ENCODE measurements around the gene CHTF18.
"Not testable (repeated sequence)": the region's sequence is repeated elsewhere in the genome, so short reads cannot be mapped to it uniquely, and the experiment has no call there.

The CHTF18 gene

DNA sequence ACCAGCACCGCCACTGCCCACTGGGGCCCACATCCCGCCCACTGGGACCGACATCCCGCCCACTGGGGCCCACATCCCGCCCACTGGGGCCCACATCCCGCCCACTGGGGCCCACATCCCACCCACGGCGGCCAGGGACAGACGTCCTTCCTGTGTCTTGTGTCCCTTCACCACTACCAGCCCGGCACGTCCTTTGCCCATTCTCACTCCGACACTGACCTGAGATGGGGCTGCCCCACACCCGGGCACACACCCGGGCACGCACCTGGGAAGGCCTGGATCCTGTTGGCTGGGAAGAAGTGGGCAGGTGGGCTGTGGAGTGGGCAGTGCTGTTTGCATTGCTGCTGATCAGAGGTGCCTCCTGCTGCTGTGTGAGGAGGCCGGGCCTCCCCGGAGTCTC is 40.5 kb downstream of the CHTF18 start:
- no peaks in the 10 kb centered on the region for H3K4me1 ChIP-seq (ENCODE audit: control insufficient read depth, insufficient read depth, low read length)
- H3K9me3 ChIP-seq (ENCODE audit: control insufficient read depth, low read length) = no peaks in the 10 kb centered on the region
- no peak overlapping the region for H3K4me3 ChIP-seq (ENCODE audit: insufficient read depth, low read depth, low read length)
- H3K27ac ChIP-seq (ENCODE audit: insufficient read depth, low read depth, low read length, poor library complexity, severe bottlenecking) = no peak overlapping the region
- 93 to 95% methylated on average over 17 of the region's 17 CpGs for WGBS, 2 experiments
- H3K27me3 ChIP-seq (ENCODE audit: control insufficient read depth, insufficient read depth, low read length, poor library complexity, severe bottlenecking) = peaks cover 23% of the 10 kb centered on the region
- no peaks in the 10 kb centered on the region for H3K36me3 ChIP-seq (ENCODE audit: control insufficient read depth, insufficient read depth, low read length)

DNA sequence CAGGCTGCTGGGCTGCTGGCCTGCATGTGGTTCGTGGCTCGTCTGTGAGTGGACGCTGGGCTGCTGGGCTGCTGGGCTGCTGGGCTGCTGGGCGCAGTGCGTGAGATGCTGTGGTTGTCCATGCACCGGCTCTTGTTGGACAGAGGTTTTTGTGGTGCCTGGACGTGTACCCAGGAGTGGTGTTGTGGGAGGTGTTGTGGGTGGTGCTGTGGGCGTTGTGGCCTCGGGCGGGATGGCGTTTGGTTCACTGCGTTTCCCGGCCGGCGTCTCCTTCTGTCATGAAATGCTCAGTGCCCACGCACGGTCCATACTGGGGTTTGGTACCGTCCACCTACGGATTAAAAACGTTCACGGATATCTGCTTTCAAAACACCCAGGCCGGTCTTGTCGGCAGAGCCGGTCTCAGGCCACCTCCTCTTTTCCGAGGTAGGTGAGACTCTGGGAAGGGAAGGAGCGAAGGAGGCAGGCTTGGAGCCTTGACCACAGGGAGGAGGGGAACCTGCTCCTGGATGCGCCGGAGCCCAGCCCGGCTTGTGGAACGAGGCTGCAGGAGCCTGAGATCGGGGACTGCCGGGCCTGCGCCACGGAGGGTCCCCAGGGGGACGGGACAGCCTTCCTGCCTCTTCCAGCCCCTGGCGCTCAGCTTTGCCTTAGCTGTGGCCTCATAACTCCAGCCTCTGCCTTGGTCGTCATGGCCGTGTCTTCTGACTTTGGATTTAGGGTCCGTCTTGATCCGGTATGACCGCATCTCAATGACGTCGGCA is 41.9 kb downstream of the CHTF18 start:
- H3K9me3 ChIP-seq (ENCODE audit: control insufficient read depth, low read length) = no peaks in the 10 kb centered on the region
- peaks cover 11% of the 10 kb centered on the region for H3K27me3 ChIP-seq (ENCODE audit: control insufficient read depth, insufficient read depth, low read length, poor library complexity, severe bottlenecking)
- 95% methylated on average over 43 of the region's 43 CpGs for WGBS, 2 experiments
- no peak overlapping the region for H3K4me3 ChIP-seq (ENCODE audit: insufficient read depth, low read depth, low read length)
- H3K4me1 ChIP-seq (ENCODE audit: control insufficient read depth, insufficient read depth, low read length) = no peaks in the 10 kb centered on the region
- H3K36me3 ChIP-seq (ENCODE audit: control insufficient read depth, insufficient read depth, low read length) = no peaks in the 10 kb centered on the region
- no peak overlapping the region for H3K27ac ChIP-seq (ENCODE audit: insufficient read depth, low read depth, low read length, poor library complexity, severe bottlenecking)

DNA sequence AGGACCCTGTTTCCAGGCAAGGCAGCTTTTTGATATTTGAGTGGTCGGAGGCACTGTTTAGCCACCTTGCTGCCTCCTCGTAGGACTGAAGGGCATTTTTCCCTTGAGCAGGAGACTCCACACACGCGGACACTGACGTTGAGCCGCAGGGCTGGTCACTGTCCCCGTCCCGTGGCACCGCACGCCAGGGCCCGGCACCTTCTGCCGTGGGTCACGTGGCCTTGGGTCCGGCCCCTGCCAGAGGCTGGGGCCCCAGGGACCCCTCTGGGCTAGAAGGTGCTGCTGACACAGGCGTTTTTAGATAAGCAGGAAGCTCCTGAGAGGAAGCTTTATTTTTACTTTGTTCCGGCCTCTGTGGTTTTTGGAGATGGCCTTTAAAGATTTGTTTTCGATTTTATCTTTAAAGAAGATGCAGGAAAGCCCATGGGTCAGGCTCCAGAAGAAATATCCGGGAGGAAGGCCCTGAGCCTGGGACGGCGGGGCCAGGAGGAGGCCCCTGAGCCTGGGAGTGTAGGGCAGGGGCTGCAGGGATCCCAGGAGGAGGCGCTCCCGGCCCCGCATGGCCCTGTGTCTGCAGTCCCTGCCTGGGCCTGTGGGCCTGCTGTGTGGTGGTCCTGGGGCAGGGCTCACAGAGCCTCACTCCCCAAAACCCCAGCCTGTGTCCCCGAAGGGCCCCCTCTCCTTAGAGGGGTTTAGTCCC is 42.6 kb downstream of the CHTF18 start:
- 92 to 93% methylated on average over 24 of the region's 24 CpGs for WGBS, 2 experiments
- no peaks in the 10 kb centered on the region for H3K36me3 ChIP-seq (ENCODE audit: control insufficient read depth, insufficient read depth, low read length)

DNA sequence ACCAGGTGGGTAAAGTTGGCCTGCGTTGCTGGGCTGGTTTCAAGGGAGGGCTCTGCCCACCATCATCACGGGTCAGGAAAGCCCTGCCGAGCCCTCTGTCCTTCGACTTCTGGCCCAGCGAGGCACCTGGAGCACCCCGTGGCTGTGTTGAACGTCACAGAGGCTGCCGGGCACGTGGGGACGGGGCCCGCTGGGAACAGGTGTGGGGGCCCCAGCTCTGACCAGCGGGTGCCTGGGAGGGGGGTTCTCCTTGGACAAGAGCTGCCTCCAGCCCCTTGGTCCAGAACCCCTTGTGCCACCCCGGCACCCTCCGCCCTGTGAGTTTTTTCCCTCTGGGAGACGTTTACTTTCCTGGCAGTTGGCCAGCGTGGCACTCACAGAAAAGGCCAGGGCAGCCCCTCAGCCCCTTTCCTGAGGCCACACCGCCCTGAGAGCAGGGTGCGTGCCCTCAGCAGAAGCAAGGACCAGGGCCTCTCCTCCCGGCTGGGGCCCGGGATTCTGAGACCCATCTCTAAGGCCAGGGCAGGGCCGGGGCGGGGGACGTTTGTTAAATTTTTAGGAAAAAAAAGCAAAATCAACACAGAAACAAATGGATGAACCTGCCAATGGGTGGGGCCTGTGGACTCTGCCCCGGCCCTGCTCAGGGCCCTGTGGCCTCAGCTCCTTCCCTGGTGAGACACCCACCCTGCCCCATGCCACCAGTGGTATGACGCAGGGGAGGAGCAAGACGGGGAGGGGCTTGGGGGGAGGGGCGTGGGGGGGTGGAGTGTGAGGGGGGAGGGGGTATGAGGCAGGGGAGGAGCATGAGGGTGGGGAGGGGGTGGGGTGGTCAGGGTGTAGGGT is 43.4 kb downstream of the CHTF18 start:
- no peak overlapping the region for H3K4me3 ChIP-seq (ENCODE audit: insufficient read depth, low read depth, low read length)
- H3K27ac ChIP-seq (ENCODE audit: insufficient read depth, low read depth, low read length, poor library complexity, severe bottlenecking) = no peak overlapping the region
- WGBS, 2 experiments = 93% methylated on average over 24 of the region's 27 CpGs
- peaks cover 5% of the 10 kb centered on the region for H3K27me3 ChIP-seq (ENCODE audit: control insufficient read depth, insufficient read depth, low read length, poor library complexity, severe bottlenecking)
- no peaks in the 10 kb centered on the region for H3K36me3 ChIP-seq (ENCODE audit: control insufficient read depth, insufficient read depth, low read length)
- H3K9me3 ChIP-seq (ENCODE audit: control insufficient read depth, low read length) = no peaks in the 10 kb centered on the region
- no peaks in the 10 kb centered on the region for H3K4me1 ChIP-seq (ENCODE audit: control insufficient read depth, insufficient read depth, low read length)

More for the DNA sequence above, 42.6 kb downstream of the CHTF18 start:
- no peak overlapping the region for H3K27ac ChIP-seq (ENCODE audit: insufficient read depth, low read depth, low read length, poor library complexity, severe bottlenecking)
- H3K27me3 ChIP-seq (ENCODE audit: control insufficient read depth, insufficient read depth, low read length, poor library complexity, severe bottlenecking) = peaks cover 5% of the 10 kb centered on the region
- H3K4me3 ChIP-seq (ENCODE audit: insufficient read depth, low read depth, low read length) = no peak overlapping the region
- H3K4me1 ChIP-seq (ENCODE audit: control insufficient read depth, insufficient read depth, low read length) = no peaks in the 10 kb centered on the region
- H3K9me3 ChIP-seq (ENCODE audit: control insufficient read depth, low read length) = no peaks in the 10 kb centered on the region

DNA sequence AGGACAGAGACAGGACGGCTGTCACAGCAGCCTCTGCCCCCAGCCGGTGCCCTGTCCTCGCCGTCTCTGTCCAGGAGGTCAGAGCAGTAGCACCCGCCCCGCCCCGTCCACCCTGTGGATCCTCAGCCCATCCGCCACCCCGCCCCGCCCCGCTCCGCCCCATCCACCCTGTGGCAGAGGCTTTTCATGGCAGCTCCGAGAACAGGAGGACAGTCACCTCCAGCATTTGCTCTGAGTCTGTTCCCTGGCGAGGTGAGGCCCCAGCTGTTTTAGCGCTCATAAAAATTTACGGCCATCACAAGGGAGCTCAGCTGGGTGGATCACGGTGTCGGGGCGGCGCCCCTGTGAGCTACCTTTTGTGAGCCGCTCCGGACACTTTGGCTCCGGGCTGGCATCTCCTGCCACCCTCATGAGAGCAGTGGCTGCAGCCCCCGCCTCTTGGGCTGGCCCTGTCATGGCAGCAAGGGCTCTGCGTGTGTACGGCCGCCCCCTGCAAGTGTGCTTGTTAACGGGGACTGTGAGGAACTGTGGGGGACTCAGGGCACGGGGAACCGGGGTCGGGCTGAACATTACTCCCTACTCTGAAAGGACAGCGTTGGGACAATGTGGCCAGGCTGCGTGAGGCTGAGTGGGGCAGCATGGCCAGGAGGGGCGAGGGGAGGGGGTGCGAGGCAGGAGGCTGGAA is 44.4 kb downstream of the CHTF18 start:
- Histone ChIP-seq H3K4me1 (ENCODE audit: control insufficient read depth, insufficient read depth, low read length) (no peaks in the 10 kb centered on the region), H3K27me3 (ENCODE audit: control insufficient read depth, insufficient read depth, low read length, poor library complexity, severe bottlenecking) (no peaks in the 10 kb centered on the region), H3K36me3 (ENCODE audit: control insufficient read depth, insufficient read depth, low read length) (no peaks in the 10 kb centered on the region), H3K27ac (ENCODE audit: insufficient read depth, low read depth, low read length, poor library complexity, severe bottlenecking) (no peak overlapping the region), H3K9me3 (ENCODE audit: control insufficient read depth, low read length) (no peaks in the 10 kb centered on the region), H3K4me3 (ENCODE audit: insufficient read depth, low read depth, low read length) (no peak overlapping the region)
- WGBS, 2 experiments = 90 to 91% methylated on average over 33 to 35 of the region's 35 CpGs

DNA sequence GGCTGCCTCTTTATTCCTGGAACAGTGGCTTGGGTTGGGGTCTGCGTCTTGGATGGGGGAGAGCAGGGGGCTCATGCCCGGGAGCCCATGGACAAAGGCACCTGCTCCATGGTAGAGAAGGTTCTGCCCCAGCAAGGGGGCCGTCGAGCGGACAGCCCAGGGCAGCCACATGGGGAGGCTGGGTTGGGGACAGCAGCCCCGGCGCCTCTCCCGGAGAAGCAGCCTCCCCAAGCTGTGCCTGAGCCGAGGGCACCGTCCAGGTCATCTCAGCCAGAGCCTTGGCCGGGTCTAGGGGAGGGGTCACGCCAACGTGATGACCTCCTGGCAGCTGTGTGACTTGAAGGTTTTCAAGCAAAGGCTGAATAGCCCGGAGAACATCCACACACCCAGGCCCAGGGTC is 45.0 kb downstream of the CHTF18 start:
- Histone ChIP-seq H3K4me1 (ENCODE audit: control insufficient read depth, insufficient read depth, low read length) (no peaks in the 10 kb centered on the region), H3K4me3 (ENCODE audit: insufficient read depth, low read depth, low read length) (no peak overlapping the region), H3K36me3 (ENCODE audit: control insufficient read depth, insufficient read depth, low read length) (no peaks in the 10 kb centered on the region), H3K27me3 (ENCODE audit: control insufficient read depth, insufficient read depth, low read length, poor library complexity, severe bottlenecking) (no peaks in the 10 kb centered on the region), H3K27ac (ENCODE audit: insufficient read depth, low read depth, low read length, poor library complexity, severe bottlenecking) (no peak overlapping the region), H3K9me3 (ENCODE audit: control insufficient read depth, low read length) (no peaks in the 10 kb centered on the region)
- WGBS, 2 experiments = 88 to 90% methylated on average over 14 of the region's 14 CpGs

DNA sequence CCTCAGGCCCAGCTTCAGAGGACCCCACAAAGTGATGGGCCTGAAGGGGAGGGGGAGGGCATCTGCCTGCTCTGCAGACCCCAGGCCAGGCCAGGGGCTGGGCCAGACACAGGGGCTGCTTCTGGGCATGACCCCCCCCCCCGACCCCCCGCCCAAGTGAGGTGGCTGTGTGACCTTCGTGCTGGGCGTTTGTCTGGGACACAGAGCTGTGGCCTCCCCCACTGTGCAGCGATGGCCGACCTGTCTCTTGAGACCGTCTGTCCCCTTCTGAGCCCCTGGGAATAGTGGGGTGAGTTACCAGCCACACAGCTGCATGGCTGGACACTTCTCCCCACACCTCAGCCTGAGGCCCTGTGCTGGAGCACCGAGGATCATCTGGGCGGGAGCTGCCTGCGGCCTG is 47.0 kb downstream of the CHTF18 start:
- Histone ChIP-seq H3K27me3 (ENCODE audit: control insufficient read depth, insufficient read depth, low read length, poor library complexity, severe bottlenecking) (no peaks in the 10 kb centered on the region), H3K9me3 (ENCODE audit: control insufficient read depth, low read length) (no peaks in the 10 kb centered on the region), H3K27ac (ENCODE audit: insufficient read depth, low read depth, low read length, poor library complexity, severe bottlenecking) (no peak overlapping the region), H3K36me3 (ENCODE audit: control insufficient read depth, insufficient read depth, low read length) (no peaks in the 10 kb centered on the region), H3K4me1 (ENCODE audit: control insufficient read depth, insufficient read depth, low read length) (no peaks in the 10 kb centered on the region), H3K4me3 (ENCODE audit: insufficient read depth, low read depth, low read length) (no peak overlapping the region)
- WGBS, 2 experiments = 91 to 93% methylated on average over 10 of the region's 10 CpGs

DNA sequence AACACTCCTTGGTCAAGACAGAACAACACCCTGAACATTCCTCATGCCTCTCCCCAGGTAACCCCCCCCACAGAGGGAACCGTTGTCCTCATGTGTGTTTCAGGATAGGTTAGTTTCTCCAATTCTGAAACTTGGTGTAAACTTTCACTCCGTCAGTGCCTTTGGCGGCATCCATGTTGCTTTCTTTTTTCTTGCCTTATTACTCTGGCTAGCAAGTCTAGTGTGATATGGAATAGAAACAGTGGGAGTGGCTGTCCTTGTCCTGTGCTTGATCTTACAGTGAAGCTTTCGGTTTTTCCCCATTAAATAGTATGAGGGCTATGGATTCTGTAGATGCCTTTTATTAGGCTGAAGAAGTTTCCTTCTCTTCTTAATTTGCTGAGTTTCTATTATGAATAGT is 47.8 kb downstream of the CHTF18 start:
- WGBS, 2 experiments = 92 to 97% methylated on average over 4 of the region's 4 CpGs
- no peak overlapping the region for H3K27ac ChIP-seq (ENCODE audit: insufficient read depth, low read depth, low read length, poor library complexity, severe bottlenecking)
- no peaks in the 10 kb centered on the region for H3K9me3 ChIP-seq (ENCODE audit: control insufficient read depth, low read length)

DNA sequence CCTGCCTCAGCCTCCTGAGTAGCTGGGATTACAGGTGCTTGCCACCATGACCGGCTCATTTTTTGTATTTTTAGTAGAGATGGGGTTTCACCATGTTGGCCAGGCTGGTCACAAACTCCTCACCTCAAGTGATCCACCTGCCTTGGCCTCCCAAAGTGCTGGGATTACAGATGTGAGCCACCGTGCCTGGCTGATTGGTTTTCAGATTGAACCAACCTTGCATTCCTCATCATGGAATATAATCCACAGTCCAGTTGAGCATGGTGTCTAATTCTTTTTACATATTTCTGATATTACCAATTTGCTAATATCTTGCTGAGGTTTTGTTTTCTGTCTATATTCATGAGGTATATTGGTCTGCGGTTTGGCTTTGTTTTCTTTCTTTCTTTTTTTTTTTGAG is 48.4 kb downstream of the CHTF18 start:
- H3K27me3 ChIP-seq (ENCODE audit: control insufficient read depth, insufficient read depth, low read length, poor library complexity, severe bottlenecking); H3K9me3 ChIP-seq (ENCODE audit: control insufficient read depth, low read length); H3K4me1 ChIP-seq (ENCODE audit: control insufficient read depth, insufficient read depth, low read length); H3K4me3 ChIP-seq (ENCODE audit: insufficient read depth, low read depth, low read length); H3K27ac ChIP-seq (ENCODE audit: insufficient read depth, low read depth, low read length, poor library complexity, severe bottlenecking); H3K36me3 ChIP-seq (ENCODE audit: control insufficient read depth, insufficient read depth, low read length): not testable (repeated sequence)
- 91 to 92% methylated on average over 3 of the region's 3 CpGs for WGBS, 2 experiments

More for the DNA sequence above, 47.8 kb downstream of the CHTF18 start:
- no peaks in the 10 kb centered on the region for H3K36me3 ChIP-seq (ENCODE audit: control insufficient read depth, insufficient read depth, low read length)
- no peaks in the 10 kb centered on the region for H3K4me1 ChIP-seq (ENCODE audit: control insufficient read depth, insufficient read depth, low read length)
- no peaks in the 10 kb centered on the region for H3K27me3 ChIP-seq (ENCODE audit: control insufficient read depth, insufficient read depth, low read length, poor library complexity, severe bottlenecking)
- no peak overlapping the region for H3K4me3 ChIP-seq (ENCODE audit: insufficient read depth, low read depth, low read length)
